ENCODE data around the gene CPEB3. TPM values are rescaled to one million over a fixed set of nuclear protein-coding genes. Genes with fewer than 3 reads are reported as not detected.

The CPEB3 gene
- total RNA-seq, 4 donors from 2014 or later: 9.9 to 15.2 (median 11.4) TPM

GRCh38 chr10:92068900-92069299 is 222.0 kb downstream of the CPEB3 start:
- TF ChIP-seq POLR2A (IDR thresholded peaks at IDR 0.05) (no peak), CTCF (IDR thresholded peaks at IDR 0.05) (no peak)
- no peaks in the 10 kb centered on the region for H3K36me3 ChIP-seq
- no peaks in the 10 kb centered on the region for H3K4me1 ChIP-seq
- no peak overlapping the region for H3K27ac ChIP-seq
- no peak for DNase-seq
- H3K4me3 ChIP-seq: no peak overlapping the region
- no peaks in the 10 kb centered on the region for H3K27me3 ChIP-seq
- H3K9me3 ChIP-seq: no peaks in the 10 kb centered on the region

- Histone ChIP-seq H3K9me3 (no peaks in the 10 kb centered on the region), H3K4me3 (no peak overlapping the region), H3K36me3 (no peaks in the 10 kb centered on the region), H3K27ac (no peak overlapping the region), H3K4me1 (no peaks in the 10 kb centered on the region), H3K27me3 (no peaks in the 10 kb centered on the region)
- no peak for DNase-seq
- TF ChIP-seq CTCF (IDR thresholded peaks at IDR 0.05) (no peak), POLR2A (IDR thresholded peaks at IDR 0.05) (no peak)
Observed at GRCh38 chr10:92066386-92066785, 224.5 kb downstream of the CPEB3 start.

DNA sequence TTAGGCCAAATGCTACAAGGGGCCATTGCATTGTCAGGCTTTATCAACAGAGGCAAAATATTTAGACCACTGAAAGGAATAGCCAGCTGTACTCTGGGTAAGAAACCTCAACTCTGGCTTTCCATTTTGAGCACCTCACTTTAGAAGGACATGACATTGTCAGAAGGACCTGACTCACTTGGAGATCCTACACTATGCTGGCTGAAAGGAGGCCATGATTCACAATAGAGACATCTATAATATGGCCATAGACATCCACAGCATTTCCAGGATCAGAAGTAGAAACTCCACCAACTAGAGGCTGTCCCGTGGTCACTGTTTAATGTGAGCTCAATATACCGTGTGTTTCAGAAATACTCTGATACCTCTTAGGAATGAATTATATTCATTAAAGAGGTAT is 226.4 kb downstream of the CPEB3 start:
- H3K4me1 ChIP-seq: no peaks in the 10 kb centered on the region
- no peak for TF ChIP-seq CTCF (IDR thresholded peaks at IDR 0.05)
- TF ChIP-seq POLR2A (IDR thresholded peaks at IDR 0.05): no peak
- no peaks in the 10 kb centered on the region for H3K27me3 ChIP-seq
- no peak overlapping the region for H3K4me3 ChIP-seq
- no peak for DNase-seq
- no peaks in the 10 kb centered on the region for H3K9me3 ChIP-seq
- H3K36me3 ChIP-seq: no peaks in the 10 kb centered on the region
- no peak overlapping the region for H3K27ac ChIP-seq

DNA sequence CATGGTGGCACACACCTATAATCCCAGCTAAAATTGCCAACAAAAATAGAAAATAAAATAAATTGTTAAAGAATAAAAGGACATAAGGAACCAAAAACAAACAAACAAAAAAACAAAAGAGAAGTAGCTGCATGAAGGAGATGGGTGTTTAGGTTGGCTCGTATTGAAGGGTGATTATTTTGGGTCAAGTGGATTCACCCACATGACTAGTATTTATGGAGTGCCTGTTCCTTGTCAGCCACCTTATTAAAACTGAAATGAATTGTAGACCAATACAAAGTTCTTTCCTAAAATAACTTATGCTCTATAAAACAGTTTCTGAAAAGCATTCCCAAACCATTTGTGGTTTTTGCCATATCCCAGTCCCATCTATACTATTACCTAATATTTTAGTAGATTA is 228.6 kb downstream of the CPEB3 start:
- H3K27ac ChIP-seq: no peak overlapping the region
- no peak overlapping the region for H3K4me3 ChIP-seq
- H3K9me3 ChIP-seq: no peaks in the 10 kb centered on the region
- H3K36me3 ChIP-seq: no peaks in the 10 kb centered on the region
- no peaks in the 10 kb centered on the region for H3K4me1 ChIP-seq
- no peak for DNase-seq
- TF ChIP-seq POLR2A (IDR thresholded peaks at IDR 0.05) (no peak), CTCF (IDR thresholded peaks at IDR 0.05) (no peak)
- H3K27me3 ChIP-seq: no peaks in the 10 kb centered on the region

DNA sequence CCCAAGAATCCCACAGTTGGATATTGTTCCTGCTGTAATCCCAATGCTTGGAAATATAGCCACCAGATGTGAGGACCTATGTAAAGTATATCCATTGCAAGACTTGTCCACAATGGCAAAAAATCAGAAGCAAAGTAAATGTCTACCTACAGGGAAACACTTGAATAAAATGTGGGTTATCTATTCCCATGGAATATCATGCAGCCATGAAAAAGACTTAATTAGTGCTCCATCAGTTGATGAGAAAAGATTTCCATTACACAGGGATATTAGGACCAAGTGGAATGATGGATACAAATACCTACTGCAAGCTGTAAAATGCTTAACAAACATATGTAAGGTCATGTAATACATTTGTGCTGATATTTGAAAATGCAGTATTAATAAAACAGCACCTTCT is 236.1 kb downstream of the CPEB3 start:
- Histone ChIP-seq H3K9me3 (no peaks in the 10 kb centered on the region), H3K36me3 (peaks cover 0 to 16% (median 0%) of the 10 kb centered on the region in 3 donors), H3K4me1 (no peaks in the 10 kb centered on the region), H3K4me3 (no peak overlapping the region), H3K27me3 (no peaks in the 10 kb centered on the region), H3K27ac (no peak overlapping the region)
- TF ChIP-seq CTCF (IDR thresholded peaks at IDR 0.05) (no peak), POLR2A (IDR thresholded peaks at IDR 0.05) (no peak)
- DNase-seq: no peak

DNA sequence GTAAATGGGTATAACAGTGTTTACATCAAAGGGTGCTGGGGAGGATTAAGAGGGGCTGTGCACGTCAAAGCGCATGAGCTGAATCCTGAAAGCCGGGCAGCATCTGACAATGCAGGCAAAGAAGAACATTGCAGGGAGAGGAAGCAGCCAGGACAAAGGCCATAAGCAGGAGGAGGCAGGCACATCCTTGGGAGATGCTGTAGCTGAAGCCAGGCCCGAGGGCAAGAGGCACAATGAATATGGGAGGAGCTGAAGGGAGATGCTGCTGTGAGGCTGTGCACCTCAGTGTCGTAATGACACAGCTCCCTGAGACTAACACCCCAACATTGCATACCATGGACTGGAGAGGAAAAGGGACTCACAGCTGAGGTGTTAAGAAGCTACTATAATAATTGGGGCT is 238.1 kb downstream of the CPEB3 start:
- no peak for DNase-seq
- TF ChIP-seq POLR2A (IDR thresholded peaks at IDR 0.05) (no peak), CTCF (IDR thresholded peaks at IDR 0.05) (no peak)

More for the DNA sequence above, 238.1 kb downstream of the CPEB3 start:
- H3K9me3 ChIP-seq: no peaks in the 10 kb centered on the region
- no peak overlapping the region for H3K27ac ChIP-seq
- H3K4me1 ChIP-seq: no peaks in the 10 kb centered on the region
- peaks cover 0 to 16% (median 0%) of the 10 kb centered on the region in 3 donors for H3K36me3 ChIP-seq
- H3K27me3 ChIP-seq: no peaks in the 10 kb centered on the region
- H3K4me3 ChIP-seq: no peak overlapping the region
